Femur (tissue), 1 donor: Measurements from ENCODE around the gene DUSP6.
"Not testable (repeated sequence)": the region's sequence is repeated elsewhere in the genome, so short reads cannot be mapped to it uniquely, and the experiment has no call there.

Source experiments
- DNase-seq: peaks from one replicate; pipeline ENCODE4 v3.0.0-alpha.2; 2017

Gene DUSP6

DNA sequence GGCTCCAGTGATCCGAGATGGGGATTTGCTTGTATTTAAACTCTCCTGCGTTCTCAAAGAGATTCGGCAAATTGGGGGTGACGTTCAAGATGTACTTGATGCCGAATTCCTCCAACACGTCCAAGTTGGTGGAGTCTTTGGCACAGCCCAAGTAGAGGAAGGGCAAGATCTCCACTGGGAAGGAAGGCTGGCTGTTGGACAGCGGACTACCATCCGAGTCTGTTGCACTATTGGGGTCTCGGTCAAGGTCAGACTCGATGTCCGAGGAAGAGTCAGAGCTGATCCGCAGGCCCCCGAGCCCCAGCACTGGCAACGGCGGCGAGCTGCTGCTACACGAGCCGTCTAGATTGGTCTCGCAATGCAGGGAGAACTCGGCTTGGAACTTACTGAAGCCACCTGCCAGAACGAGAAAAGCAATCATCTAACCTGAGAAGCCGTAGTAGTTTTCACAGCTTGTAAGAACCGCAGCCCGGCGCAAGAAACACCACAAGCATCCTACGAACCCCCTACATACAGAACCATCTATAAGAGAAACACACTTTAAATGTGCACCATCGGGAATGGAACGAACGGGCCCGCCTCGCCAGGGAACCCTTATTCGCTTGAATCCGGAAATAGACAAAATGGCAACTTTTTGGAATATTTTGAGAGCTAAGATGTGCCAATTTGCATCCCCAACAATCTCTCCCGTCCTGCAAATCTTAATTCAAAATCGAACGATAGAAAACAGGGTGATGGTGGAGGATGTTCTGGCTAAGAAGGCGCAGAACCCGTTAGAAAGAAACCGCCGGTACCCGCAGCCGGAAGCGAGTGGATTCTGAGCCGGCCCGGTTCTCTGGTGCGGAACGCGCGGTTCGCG lies 1.4 kb downstream of the DUSP6 start:
- DNase-seq, result no peak

DNA sequence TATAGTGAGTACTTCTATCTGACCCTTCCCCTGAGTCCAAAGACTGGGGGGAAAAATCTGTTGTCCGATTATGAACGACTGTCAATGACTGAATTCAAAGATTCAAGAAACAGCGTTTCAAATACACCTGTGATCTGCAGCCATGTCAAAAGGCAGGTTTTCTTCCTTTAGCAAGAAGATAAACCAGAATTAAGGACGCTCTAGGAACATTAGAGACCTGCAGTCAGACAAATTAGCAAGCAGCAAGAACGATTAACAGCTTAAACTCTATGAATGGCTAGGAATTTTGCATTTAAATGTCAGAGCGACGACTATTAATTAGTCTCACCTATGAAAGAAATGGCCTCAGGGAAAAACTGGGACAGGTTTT lies 2.1 kb downstream of the DUSP6 start:
- DNase-seq, result no peak

DNA sequence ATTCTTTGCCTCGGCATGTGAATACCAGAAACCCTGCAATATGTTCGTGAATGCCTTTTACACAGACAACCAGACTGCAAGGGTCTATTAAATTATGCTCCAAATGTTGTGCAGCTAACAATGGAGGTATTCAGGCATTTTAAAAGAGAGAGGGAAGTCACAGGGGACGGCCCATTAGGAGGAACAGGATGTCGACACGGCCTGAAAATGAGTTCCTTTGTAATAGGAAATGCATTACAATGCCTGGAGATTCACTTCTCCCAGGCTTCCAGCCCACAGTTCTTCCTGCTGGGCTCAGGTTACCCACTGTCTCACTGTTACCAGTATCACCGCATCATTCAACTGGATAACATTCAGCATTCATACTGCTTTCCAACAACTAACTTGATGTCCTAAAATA lies 2.5 kb downstream of the DUSP6 start:
- DNase-seq, result peak; percentile 67

DNA sequence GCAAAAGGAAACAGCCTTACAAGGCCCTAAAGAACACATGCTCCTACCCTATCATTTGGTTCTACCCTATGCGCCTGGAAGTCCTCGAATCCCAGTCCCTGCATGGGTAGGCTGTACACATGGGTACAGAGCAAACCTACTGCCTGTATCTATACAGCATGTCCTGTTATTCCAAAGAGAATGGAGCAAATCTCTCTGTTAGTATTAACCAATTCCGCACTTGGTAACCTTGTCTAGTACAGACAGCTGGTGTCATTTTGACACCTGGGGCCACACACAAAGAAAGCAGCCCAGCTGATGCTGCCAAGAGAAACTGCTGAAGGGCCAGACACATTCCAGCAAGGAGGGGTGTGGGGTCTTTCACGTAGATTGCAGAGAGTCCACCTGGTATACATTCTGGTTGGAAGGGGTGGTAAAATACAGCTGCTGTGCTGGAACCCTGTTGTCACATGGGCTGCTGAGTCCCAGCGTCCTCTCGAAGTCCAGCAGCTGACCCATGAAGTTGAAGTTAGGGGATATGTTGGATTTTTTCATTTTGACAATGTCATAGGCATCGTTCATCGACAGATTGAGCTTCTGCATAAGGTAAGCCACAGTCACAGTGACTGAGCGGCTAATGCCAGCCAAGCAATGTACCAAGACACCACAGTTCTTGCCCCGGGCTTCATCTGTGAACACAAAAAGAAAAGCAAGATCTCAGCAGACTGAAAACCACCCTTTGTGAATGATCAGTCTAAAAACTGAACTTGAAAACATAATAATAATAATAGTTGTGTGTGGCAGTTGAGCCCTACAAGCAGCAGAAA lies 3.2 kb downstream of the DUSP6 start:
- no peak for DNase-seq

DNA sequence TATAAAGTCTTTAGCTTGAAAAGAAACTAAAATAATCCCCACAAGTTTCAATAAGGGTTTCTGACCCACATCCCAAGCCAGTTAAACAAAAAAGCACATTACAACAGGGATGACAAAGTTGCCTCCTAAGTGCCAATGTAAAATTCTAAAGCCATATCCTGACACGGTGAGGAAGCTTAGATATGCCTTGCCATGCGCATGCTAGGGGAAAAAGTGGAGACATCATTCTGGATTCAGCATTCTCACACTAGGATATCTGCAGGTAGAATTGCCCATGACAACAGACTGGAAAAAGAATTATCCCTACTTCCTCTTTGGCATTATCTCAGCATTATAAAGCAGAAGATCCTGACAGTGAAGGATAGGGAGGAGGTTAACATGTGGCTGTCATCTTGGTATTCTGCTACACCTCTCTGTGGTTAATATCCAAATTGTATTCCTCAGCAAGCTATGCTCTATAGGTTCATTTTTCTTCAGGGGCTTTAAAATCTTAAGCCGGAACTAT lies 4.9 kb downstream of the DUSP6 start:
- DNase-seq, result no peak

DNA sequence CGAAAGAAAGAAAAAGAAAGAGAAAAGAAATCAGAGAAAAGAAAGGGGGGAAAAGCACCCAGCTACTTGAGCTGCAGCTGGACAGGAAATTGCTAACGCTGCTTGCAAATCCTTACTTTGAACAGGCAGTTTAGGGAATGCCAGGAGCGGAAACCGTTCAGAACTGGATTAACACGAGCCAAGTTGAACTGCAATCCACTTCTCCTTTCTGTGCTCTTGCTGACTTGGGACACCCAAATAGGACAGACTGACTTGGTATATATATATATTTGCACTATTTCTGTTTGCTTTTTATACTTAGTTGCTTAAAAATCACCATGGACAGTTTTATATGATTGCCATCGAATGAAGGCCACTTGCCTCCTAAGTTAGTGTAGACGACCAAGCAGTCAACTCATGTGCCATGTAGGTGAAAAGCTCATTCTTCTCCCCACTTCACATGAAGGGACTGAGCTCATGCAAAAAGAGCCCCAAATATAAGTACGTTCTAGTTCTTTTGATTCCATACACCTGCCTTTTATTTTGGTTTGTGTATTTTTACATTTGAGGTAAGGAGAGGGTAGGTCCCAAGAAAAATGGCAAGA lies 5.5 kb downstream of the DUSP6 start:
- peak; percentile 76 for DNase-seq

DNA sequence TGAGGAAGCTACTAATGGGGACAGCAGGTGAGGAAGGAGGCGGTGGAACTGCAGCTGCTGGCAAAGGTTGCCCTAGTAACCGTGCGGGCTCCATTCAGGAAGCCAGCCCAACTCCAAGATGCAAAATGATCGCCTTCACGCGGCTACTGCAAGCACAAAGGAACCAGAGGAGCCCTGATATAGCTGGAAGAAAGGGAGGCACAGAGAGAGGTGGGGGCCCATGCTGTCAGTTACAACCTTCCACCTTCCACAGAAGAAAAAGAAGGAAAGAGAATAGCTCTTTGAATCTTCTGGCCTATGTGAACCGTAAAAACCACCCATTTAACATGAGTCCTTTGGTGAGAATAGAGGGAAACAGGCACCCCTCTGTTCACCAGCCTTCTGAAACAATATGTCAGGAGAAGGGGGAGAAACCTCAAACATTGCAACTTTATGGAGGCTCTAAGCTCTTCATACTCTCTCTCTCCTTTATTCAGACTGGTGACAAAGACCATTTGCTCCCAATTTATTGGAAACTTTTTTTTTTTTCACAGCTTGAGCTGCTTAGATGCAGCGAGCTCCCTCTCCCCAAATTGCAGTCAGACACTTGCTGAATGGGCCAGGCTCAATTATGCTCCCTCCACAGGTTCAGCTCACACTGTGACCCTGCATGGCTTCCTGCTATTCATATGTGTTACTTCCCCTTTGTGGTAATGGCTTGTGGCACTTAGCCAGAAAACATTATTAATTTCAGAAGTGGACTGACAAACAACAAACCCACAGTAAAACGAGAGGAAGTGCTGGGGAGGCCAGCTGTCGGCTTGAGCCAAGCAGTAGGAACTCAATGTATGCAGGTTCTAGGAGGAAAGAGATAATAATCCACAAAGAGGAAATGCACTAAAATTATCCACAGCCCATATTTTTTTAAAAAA lies 6.2 kb downstream of the DUSP6 start:
- DNase-seq, result peak; percentile 71

DNA sequence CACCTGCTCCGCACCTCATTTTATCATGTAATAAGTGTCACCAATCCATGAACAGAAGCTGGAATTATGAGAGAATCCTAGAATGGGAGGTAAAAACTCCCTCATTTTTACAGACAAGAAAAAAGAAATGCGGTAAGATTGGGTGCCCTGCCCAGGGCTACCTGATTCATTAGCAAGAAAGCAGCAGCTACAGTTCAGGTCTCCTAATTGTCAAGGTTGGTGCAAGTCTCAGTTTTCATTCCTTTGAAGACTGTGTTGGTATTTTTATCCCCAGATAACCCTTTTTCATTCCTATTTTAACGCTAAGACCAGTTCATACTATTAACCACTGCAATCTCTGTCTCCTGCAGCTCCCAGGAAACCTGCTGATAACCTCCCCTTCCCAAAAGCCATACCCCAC lies 6.9 kb downstream of the DUSP6 start:
- DNase-seq, result no peak

DNA sequence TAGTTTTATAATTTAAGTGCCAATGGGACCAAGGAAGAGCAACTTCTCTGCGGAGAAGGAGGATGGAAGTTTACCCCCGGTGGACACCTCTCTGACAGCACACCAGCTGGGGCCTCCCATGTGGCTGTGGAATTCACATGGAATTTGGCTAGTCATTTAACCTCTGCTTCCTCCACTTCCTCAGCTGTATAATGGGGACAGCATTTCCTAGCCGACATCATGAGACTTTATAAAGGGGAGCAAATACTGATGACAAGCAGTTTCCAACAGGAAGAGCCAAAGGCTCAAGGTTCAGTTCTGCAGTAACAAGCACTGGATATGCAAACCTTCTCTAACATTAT lies 7.5 kb downstream of the DUSP6 start:
- DNase-seq, result no peak

DNA sequence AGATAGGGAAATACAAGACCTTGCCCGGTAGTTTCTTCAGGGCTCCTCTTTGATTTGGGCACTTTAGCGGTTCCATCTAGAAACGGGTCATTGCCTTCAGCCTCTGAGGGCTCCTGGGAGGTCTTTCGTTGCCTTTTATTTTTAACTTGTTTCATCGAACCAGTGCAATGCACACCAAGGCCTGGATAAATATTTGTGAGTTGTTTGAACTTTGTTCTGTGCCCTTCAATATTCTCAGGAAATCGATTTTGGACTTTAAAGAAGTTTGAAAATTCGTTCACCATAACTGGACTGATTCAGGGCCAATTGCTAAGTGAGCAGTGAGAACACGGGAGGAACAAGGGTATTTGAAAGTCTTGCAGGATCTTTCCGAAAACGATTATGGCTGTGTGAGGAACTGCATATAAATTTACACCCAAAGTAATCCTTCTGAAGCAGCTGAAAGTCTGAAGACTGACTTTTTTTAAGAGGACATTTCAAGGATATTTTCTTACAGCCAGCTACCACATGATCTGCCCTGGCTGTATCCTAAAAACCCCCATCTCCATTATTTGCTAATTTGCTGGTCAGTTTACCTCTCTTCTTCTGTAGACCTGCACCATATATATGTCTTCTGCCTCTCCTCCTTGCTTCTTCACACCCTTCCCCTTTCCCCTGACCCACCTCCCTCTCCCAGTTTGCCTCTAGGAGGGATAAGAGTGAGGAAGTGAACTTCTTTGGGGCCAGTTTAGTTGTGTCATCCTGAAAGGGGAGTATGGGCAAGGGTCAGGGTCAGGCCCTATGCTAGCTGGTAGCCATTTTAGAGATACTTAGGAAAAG lies 8.0 kb downstream of the DUSP6 start:
- DNase-seq, result no peak

DNA sequence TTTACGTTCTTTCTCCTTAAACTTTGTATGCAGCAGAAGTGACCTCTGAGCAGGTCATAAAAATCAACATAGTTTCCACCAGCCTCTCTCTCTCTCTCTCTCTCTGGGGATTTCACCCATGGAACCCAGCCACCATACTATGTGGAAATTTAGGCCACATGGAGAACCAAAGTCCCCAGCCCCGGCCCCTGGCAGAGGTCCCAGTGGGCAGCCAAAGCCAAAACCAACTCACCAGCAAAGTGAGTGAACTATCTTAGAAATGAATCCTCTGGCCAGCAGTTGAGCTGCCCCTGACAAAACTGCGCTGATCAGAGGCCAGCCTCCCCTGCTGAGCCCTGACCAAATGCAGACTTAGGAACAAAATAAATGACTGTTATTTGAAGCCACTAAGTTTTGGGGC lies 9.2 kb downstream of the DUSP6 start:
- no peak for DNase-seq

DNA sequence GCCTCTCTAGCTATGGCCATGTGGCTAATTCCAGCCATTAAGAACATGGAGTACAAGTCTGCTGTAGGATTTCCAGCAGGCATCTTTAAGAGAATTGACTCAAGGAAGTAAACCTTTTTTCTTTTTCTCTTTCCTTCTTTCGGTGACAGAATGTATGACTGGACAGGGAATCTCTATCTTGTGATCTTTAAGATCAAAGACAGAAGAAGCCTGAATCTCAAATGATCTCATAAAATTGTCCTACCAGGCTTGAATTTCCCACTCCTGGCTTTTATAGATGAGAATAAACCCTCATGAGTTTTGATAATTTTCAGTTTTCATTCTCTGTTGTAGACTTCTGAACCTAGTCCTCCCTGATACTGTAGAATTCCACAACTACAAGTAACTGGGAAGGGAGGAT lies 11.4 kb downstream of the DUSP6 start:
- DNase-seq, result no peak

DNA sequence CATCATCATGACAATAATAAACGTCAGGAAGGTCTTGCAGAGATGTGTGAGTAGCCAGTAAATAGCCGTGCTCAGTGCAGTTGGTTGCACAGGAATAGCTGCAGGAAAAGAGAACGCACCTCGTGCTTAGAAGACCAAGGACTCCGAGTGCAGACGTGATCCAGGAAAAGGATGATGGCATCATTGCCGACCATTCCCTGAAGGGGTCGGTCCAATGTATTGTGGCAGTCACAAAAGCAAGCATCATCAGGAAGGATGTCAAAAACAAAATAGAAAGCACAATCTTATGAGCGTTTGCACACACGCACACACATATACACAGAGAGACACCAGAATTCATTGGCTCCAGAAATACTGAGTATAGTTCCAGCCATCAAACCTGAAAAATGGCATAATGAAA lies 12.8 kb downstream of the DUSP6 start:
- no peak for DNase-seq

DNA sequence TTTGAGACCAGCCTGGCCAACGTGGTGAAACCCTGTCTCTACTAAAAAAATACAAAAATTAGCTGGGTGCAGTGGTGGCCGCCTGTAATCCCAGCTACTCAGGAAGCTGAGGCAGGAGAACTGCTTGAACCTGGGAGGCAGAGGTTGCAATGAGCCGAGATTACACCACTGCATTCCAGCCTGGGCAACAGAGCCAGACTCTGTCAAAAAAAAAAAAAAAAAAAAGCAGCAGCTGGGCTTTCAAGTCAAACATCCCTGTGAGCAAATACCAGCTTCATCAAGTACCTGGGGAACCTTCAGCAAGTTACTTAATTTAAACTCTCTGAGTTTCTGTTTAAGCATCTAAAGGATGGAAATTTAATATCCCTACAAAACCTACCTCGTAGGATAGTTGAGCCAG lies 15.2 kb downstream of the DUSP6 start:
- DNase-seq, result not testable (repeated sequence)

DNA sequence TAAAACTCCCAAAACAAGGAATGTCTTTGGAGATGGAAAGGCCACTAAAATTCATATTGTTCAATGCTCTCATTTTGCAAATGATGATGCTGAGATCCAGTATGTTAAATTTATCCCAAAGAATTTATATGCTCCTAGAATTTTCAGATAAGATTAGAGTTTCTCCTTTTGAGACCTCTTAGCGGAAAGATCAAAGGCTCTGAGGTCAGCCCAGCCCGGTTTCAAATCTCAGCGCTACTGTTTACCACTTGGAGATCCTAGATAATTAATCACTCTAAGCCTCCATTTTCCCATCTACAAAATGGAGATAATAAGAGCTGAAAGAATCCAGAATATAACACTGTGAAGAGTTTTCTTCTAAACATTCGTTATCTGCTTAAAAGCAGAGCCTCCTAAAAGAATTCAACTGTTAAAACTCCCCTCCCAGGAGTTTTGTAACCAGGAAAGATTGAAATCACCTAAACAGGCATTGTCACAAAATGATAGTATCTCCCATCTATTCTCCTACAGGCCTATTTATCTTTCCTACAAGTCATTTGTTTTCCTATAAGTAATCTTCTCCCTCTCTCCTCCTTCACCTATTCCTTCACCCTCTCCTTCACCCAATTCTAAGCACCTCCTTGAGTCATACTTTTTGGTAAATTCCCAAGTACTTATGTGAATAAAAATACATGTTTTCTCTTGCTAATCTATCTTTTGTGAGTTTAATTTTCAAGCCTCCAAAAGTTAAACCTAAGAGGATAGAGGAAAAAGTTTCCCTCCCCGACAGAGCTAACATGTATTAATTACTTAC lies 16.7 kb downstream of the DUSP6 start:
- DNase-seq, result no peak

DNA sequence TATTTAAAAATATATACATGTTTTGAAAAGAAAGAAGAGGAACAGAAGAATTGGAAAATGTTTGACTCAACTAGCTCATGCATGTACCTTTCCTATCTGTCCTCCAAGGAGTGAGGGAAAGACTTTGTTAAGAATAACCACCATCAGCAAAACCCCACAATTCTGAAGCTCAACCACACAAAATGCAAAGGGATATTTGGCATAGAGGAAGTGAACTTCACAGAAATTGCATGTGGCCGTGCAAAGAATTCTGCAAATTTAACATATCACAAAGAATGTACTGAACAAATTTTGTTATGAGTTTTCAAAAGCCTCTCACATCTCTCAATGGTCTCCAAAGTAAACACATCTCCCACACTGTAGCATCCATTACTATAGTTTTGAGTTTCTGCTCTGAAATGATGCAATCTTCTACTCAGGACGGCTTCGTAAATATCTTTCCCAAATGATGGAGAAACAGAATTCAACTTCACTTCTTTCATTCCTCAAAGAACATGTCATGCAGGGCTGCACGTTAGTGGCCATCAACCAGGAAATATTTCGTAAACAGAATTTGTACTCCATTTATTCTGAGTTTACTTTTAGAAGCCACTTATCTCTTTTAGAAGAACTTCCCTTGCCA lies 17.6 kb downstream of the DUSP6 start:
- DNase-seq, result no peak

DNA sequence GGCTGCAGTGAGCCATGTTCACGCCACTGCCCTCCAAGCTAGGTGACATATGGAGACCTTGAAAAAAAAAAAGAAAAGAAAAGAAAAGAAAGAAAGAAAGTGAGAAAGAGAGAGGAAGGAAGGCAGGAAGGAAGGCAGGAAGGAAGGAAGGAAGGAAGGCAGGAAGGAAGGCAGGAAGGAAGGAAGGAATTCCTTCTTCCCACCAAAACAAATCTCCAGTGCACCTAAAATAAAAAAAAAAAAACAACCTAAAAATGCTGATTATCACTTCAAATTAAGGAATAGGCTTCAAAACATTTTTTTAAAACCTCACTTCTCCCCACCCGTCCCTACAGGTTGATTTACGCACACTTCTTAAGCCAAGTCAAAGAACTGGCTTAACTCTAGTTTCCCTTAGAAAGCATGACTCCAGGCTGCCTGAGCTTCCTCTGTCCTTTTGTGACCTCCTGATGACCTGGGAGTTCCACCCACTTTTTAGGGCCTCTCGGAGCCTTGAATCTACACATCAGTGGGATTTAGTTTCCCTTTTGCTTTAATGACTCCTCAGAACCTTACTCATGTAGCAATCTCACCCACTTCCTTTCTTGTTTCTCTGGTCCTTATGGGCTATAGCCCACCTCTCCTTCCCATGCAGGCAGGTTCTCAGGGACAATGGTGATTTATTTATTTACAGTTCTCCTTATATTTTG lies 18.6 kb downstream of the DUSP6 start:
- DNase-seq, result no peak

DNA sequence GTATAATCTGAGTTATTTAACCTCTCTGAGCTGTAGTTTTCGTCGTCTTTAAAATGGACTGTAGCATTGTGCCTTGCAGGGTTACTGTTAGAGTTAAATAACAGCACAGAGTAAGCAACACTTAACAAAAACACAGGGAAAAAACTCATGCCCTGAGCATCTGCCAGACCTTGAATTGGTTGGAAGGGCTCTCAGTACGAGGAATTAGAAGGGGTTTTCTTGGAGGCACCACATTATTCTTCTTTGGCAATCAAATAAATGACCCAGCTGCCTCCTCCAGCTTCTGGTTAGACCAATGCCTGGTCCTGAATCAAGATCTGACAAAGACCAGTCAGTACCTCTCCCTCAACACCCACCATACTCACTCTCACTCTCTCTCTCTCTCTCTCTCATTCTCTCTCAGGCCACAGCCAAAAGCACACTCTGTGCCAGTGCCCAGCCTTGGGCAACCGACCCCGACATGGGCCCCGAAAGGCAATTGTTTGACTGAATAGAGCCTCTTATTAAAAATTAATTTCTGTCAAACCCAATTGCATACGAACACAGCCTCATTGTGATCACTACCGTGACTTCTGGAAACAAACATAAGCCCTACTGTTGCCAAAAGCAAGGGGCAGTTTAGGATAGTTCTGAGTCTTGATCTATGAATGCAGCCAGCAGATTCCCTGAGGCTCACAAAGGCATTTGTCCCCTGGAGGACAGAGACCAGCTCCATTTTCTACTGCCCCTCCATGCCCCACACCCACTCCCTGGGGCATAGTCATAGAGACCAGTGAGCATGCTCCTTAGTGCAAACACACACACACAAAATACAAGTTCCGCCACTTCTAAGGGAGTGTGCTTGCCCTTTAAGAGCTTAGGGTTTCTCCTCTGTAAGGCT lies 23.9 kb downstream of the DUSP6 start:
- DNase-seq, result no peak
